ENCODE results near the gene FGF19.
"Not testable (repeated sequence)": the region's sequence is repeated elsewhere in the genome, so short reads cannot be mapped to it uniquely, and the experiment has no call there.

The FGF19 gene

GRCh38 chr11:69696749-69697468 is 6.9 kb downstream of the FGF19 start:
- no peak overlapping the region for H3K27ac ChIP-seq (replicated peaks)
- H3K4me3 ChIP-seq (replicated peaks; ENCODE audit: insufficient read depth, low read length): no peak overlapping the region
- H3K27me3 ChIP-seq (ENCODE audit: insufficient read depth, poor library complexity, severe bottlenecking): peaks cover 26% of the 10 kb centered on the region

GRCh38 chr11:69695995-69696394 is 7.8 kb downstream of the FGF19 start:
- H3K4me3 ChIP-seq (replicated peaks; ENCODE audit: insufficient read depth, low read length); DNase-seq (ENCODE audit: low read depth in 1 of 2, low spot score in 1 of 2); H3K27ac ChIP-seq (replicated peaks): not testable (repeated sequence)
- peaks cover 22% of the 10 kb centered on the region for H3K27me3 ChIP-seq (ENCODE audit: insufficient read depth, poor library complexity, severe bottlenecking)

More at GRCh38 chr11:69696749-69697468, 6.9 kb downstream of the FGF19 start:
- DNase-seq (ENCODE audit: low read depth in 1 of 2, low spot score in 1 of 2): no peak
- TF ChIP-seq CTCF (IDR thresholded peaks at IDR 0.05; ENCODE audit: insufficient read depth, low read length): no peak
- no peak for TF ChIP-seq GABPA (IDR thresholded peaks at IDR 0.05; ENCODE audit: low read depth)

GRCh38 chr11:69695581-69695980 is 8.2 kb downstream of the FGF19 start:
- DNase-seq (ENCODE audit: low read depth in 1 of 2, low spot score in 1 of 2): no peak
- H3K4me3 ChIP-seq (replicated peaks; ENCODE audit: insufficient read depth, low read length): no peak overlapping the region
- TF ChIP-seq POLR2AphosphoS5 (IDR thresholded peaks at IDR 0.05; ENCODE audit: low read depth) (no peak), CTCF (IDR thresholded peaks at IDR 0.05; ENCODE audit: insufficient read depth, low read length) (no peak), REST (IDR thresholded peaks at IDR 0.05; ENCODE audit: insufficient replicate concordance, low read depth) (no peak), GABPA (IDR thresholded peaks at IDR 0.05; ENCODE audit: low read depth) (no peak), SPI1 (IDR thresholded peaks at IDR 0.05; ENCODE audit: borderline replicate concordance, low read depth) (no peak)
- no peak overlapping the region for H3K27ac ChIP-seq (replicated peaks)
- peaks cover 19% of the 10 kb centered on the region for H3K27me3 ChIP-seq (ENCODE audit: insufficient read depth, poor library complexity, severe bottlenecking)

GRCh38 chr11:69694781-69695180 is 9.0 kb downstream of the FGF19 start:
- no peak for TF ChIP-seq CTCF (IDR thresholded peaks at IDR 0.05; ENCODE audit: insufficient read depth, low read length)
- TF ChIP-seq GABPA (IDR thresholded peaks at IDR 0.05; ENCODE audit: low read depth): no peak
- TF ChIP-seq SPI1 (IDR thresholded peaks at IDR 0.05; ENCODE audit: borderline replicate concordance, low read depth): no peak
- no peak for TF ChIP-seq POLR2AphosphoS5 (IDR thresholded peaks at IDR 0.05; ENCODE audit: low read depth)
- no peak for TF ChIP-seq REST (IDR thresholded peaks at IDR 0.05; ENCODE audit: insufficient replicate concordance, low read depth)
- no peak overlapping the region for H3K4me3 ChIP-seq (replicated peaks; ENCODE audit: insufficient read depth, low read length)
- no peak for DNase-seq (ENCODE audit: low read depth in 1 of 2, low spot score in 1 of 2)
- peaks cover 14% of the 10 kb centered on the region for H3K27me3 ChIP-seq (ENCODE audit: insufficient read depth, poor library complexity, severe bottlenecking)
- no peak overlapping the region for H3K27ac ChIP-seq (replicated peaks)
